Esophagus (tissue), 2 donors: ENCODE results near the gene GADD45A. TPM values are rescaled to one million over a fixed set of nuclear protein-coding genes. Genes with fewer than 3 reads are reported as not detected.
"Not testable (repeated sequence)": the region's sequence is repeated elsewhere in the genome, so short reads cannot be mapped to it uniquely, and the experiment has no call there.

Experiments
- H3K27ac ChIP-seq, 2 donors: one replicate each; pipeline ENCODE4 v1.5.1; 2013; ENCODE audit warnings: low read depth in 2 of 2, mild to moderate bottlenecking in 2 of 2, inconsistent platforms in 1 of 2, low read length in 1 of 2, moderate library complexity in 1 of 2
- H3K27me3 ChIP-seq, 2 donors: one replicate each; pipeline ENCODE4 v1.6.1; 2013; ENCODE audit warnings: low read length in 2 of 2, control low read depth in 1 of 2, mild to moderate bottlenecking in 1 of 2; ENCODE audit not compliant: insufficient read depth in 2 of 2, control insufficient read depth in 1 of 2
- H3K36me3 ChIP-seq, 2 donors: one replicate each; pipeline ENCODE4 v1.6.1; 2013; ENCODE audit warnings: low read length in 1 of 2; ENCODE audit not compliant: control insufficient read depth in 2 of 2, insufficient read depth in 2 of 2
- H3K4me1 ChIP-seq, 2 donors: one replicate each; pipeline ENCODE4 v1.6.1; 2013; ENCODE audit warnings: low read length in 1 of 2; ENCODE audit not compliant: control insufficient read depth in 2 of 2, insufficient read depth in 2 of 2
- H3K4me3 ChIP-seq, 2 donors: one replicate each; pipeline ENCODE4 v1.5.1; 2013; ENCODE audit warnings: low read length in 2 of 2, mild to moderate bottlenecking in 2 of 2, low read depth in 1 of 2, moderate library complexity in 1 of 2
- H3K9me3 ChIP-seq, 2 donors: one replicate each; pipeline ENCODE4 v1.6.1; 2013; ENCODE audit warnings: mild to moderate bottlenecking in 2 of 2, low read depth in 1 of 2, low read length in 1 of 2, moderate library complexity in 1 of 2; ENCODE audit not compliant: control insufficient read depth in 2 of 2, insufficient read depth in 1 of 2
- WGBS, 2 donors: extraction: QIAGEN DNeasy Blood & Tissue Kit; methylation state at CpG; one replicate each; pipeline ENCODE4 v1.1.7; 2013; 5-methylcytosine and 5-hydroxymethylcytosine counted together
- polyA plus RNA-seq, 2 donors: library from polyadenylated mRNA; stranded (reverse); fragments of 200-250 nt; gene quantifications; one replicate each; pipeline ENCODE4 v1.2.3, GENCODE V29; 2013
- donor health status: healthy with polysubstance abuse.
- donor health status: Bipolar disorder and iron deficiency.

Gene GADD45A
- polyA plus RNA-seq, 2 donors, result 32.7 to 56.7 TPM

DNA sequence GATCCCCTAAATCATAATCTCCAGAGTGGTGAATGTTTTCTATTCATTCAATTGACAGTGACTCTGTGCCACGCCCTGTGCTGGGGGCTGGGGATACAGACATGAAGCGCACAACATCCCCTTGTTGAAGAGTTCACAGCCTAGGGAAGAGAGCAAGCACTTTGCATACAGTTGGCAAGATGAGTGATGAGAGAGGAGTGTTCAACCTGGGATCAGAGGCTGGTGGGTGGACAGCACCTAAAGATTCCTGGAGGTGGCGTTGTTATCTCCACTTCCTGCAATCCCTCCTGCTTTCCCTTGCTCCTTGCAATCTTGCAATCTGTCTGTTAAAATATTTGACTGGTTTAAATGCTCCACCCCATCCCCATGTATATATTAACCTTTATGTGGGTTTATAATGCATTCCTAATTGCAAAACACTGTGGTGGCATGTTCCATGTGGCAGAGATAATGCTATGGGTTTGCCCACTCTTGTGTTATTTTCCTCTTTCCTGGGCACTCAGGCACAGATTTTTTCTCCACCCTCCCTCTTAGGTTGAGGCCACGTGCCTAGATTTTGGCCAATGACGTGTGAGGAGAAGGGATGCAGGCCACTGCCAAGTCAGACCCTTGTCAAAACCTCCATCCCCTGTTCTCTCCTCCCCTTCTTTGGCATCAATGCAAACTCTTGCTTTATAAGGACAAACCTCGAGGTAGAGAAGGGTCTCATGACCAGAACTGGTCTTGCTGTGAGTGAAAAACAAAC, 36.2 kb upstream of the GADD45A start:
- H3K4me1 ChIP-seq, result peaks cover 0 to 3% of the 10 kb centered on the region in 2 donors
- WGBS, 2 donors, result 79 to 82% methylated on average over 6 of the region's 6 CpGs
- no peaks in the 10 kb centered on the region for H3K36me3 ChIP-seq
- H3K27me3 ChIP-seq, result no peaks in the 10 kb centered on the region
- H3K4me3 ChIP-seq, result no peak overlapping the region
- H3K27ac ChIP-seq, result no peak overlapping the region
- no peaks in the 10 kb centered on the region for H3K9me3 ChIP-seq

DNA sequence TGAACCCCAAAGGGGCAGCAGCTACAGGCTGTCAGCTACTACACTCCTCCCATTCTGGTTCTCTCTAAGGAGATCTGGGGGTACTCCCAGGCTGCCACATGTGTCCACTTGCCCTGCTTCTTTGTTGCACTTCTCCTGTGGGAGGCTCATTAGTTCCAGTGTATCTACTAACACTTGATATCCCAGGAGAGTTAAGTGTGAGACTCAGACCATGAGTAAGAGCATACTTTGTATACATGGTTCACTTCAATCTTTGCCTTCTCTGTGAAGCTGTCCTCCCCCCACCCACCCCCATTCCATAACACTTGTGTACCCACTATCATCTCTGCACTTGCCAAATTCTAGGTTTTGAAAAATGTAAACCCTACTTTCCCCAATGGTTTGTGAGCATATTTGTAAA, 34.9 kb upstream of the GADD45A start:
- H3K9me3 ChIP-seq, result no peaks in the 10 kb centered on the region
- H3K27ac ChIP-seq, result no peak overlapping the region
- peaks cover 0 to 3% of the 10 kb centered on the region in 2 donors for H3K4me1 ChIP-seq
- no peaks in the 10 kb centered on the region for H3K36me3 ChIP-seq
- H3K4me3 ChIP-seq, result no peak overlapping the region
- H3K27me3 ChIP-seq, result no peaks in the 10 kb centered on the region

DNA sequence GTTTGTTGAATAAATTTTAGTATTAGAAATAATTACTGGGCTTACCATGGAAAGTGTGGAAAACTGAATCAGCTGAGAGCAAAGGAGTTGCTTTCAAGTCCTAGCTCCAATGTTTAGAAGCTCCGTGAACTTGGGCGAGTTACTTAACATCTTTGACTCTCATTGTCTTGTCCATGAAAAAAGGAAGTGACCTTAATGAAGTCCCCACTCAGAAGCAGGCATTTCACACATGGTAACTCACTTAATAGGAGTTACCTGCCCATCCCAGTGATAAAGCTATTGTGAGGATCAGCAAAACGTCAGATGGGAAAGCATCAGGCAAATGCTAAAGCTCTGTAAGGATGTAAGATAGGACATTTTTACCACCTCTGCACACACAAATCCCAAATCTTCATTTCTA, 34.0 kb upstream of the GADD45A start:
- H3K27me3 ChIP-seq, result no peaks in the 10 kb centered on the region
- peaks cover 0 to 3% of the 10 kb centered on the region in 2 donors for H3K4me1 ChIP-seq
- no peaks in the 10 kb centered on the region for H3K9me3 ChIP-seq
- H3K27ac ChIP-seq, result no peak overlapping the region
- 75 to 80% methylated on average over 3 of the region's 3 CpGs for WGBS, 2 donors
- H3K4me3 ChIP-seq, result no peak overlapping the region
- no peaks in the 10 kb centered on the region for H3K36me3 ChIP-seq

DNA sequence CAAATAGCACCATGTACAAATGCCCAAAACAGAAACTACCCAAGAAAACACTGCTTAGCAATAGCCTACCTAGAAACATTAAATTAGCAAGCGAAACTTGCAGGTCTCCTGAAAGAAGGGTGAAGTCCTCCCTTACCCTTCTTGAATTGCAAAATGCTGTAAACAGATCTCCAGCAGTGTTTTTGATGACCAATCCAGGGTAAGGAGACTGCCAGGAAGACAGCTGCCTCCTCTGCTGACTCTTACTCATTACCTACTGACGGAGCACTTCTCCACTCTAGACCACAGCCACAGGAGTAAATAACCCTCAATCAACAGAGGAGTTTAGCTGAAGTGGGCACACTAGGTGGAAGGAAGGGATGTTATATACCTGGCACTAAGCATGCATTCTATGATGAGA, 32.2 kb upstream of the GADD45A start:
- Histone ChIP-seq H3K9me3 (no peaks in the 10 kb centered on the region), H3K27ac (no peak overlapping the region), H3K27me3 (no peaks in the 10 kb centered on the region), H3K36me3 (no peaks in the 10 kb centered on the region), H3K4me1 (no peaks in the 10 kb centered on the region), H3K4me3 (no peak overlapping the region)
- 72 to 76% methylated on average over 2 of the region's 2 CpGs for WGBS, 2 donors

DNA sequence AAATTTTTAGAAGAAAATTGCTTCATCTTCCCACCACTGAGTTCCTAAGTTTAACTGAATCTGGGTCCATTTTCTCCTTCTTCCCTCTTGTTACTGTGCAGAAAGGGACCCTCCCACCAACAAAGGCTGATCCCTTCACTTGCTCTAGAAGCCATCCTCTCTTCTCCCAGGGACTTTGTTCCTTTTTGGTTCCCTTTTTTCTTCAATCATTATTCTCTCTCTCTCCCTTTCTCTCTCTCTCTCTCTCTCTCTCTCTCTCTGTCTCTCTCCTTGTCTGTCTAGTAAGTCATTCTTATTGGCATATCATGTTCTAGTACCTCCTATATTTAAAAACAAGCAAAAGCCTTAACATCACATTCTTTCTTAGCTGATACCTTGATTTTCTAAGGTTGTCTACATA, 31.7 kb upstream of the GADD45A start:
- Histone ChIP-seq H3K4me1 (no peaks in the 10 kb centered on the region), H3K4me3 (no peak overlapping the region), H3K27me3 (no peaks in the 10 kb centered on the region), H3K36me3 (no peaks in the 10 kb centered on the region), H3K9me3 (no peaks in the 10 kb centered on the region), H3K27ac (no peak overlapping the region)

DNA sequence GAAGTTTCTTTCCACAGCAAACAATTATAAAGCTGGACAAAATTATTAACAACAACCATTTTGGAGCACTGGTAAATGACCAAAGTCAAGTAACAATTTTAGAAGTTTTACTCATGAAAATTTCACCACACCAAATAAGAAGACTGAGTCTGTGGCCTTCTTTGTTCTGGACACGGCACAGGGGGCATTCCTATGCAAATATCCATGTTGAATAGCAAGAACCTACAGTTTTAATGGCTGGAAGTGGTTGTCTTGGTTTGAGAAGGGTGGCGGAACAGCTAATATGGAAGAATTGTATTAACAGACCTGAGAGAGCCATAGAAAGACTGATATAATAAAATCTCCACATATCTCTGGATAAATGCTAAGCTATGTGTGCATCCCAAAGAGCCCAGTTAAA, 29.4 kb upstream of the GADD45A start:
- Histone ChIP-seq H3K36me3 (no peaks in the 10 kb centered on the region), H3K9me3 (no peaks in the 10 kb centered on the region), H3K4me3 (no peak overlapping the region), H3K27me3 (no peaks in the 10 kb centered on the region), H3K4me1 (no peaks in the 10 kb centered on the region), H3K27ac (no peak overlapping the region)
- whole genome bisulfite sequencing, 2 donors, result 95 to 96% methylated on average over 2 of the region's 2 CpGs

DNA sequence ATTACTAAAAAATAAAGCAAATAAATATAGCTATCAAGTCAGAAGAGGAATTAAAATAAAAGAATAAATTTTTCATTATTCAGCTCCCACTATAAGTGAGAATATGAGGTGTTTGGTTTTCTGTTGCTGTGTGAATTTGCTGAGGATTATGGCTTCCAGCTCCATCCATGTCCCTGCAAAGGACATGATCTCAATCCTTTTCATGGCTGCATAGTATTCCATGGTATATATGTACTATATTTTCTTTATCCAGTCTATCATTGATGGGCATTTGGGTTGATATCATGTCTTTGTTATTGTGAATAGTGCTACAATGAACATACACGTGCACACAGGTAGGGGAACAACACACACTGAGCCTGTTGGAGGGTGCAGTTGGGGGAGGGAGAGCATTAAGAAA, 27.8 kb upstream of the GADD45A start:
- not testable (repeated sequence) for H3K4me3 ChIP-seq, H3K27me3 ChIP-seq, H3K9me3 ChIP-seq, H3K27ac ChIP-seq, H3K4me1 ChIP-seq, H3K36me3 ChIP-seq
- 86 to 93% methylated on average over 1 of the region's 1 CpG for WGBS, 2 donors

DNA sequence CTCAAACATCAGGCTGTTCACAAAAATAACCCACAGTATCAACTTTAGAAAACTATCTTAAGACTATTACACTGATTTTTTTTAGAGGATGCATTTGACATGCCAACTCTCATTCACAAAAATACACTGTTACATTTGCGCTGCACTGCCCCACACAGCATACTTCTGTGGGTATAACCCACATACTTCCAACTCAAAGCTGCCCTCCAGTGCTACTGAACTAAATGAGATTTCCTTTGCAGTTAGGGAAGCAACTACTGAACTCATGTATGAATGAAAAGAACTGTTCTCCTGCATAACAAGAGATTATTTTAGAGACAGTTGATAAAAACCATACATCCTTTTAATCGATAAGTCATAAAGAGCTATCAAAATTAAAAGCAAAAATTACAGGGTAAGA, 25.8 kb upstream of the GADD45A start:
- Histone ChIP-seq H3K4me3 (no peak overlapping the region), H3K4me1 (no peaks in the 10 kb centered on the region), H3K9me3 (no peaks in the 10 kb centered on the region), H3K27me3 (no peaks in the 10 kb centered on the region), H3K36me3 (no peaks in the 10 kb centered on the region), H3K27ac (no peak overlapping the region)
- WGBS, 2 donors, result 82 to 89% methylated on average over 2 of the region's 2 CpGs

DNA sequence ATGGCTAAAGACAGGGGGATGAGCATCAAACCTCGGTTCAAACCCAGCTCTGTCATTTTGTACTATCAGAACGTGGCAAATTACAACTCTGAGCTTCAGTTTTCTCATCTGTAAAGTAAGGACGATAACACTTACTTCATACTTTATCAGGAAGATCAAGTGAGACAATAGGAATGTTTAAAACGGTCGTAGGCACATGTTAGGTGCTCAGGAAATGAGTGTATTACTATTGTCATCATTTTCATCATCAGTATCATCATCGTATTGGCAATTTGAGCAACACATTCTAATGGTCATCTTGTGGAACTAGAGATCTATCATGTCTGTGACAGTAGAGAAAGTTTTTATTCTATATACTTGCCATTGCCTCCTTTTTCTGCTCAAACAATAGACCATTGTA, 22.1 kb upstream of the GADD45A start:
- no peak overlapping the region for H3K27ac ChIP-seq
- 74 to 89% methylated on average over 6 of the region's 6 CpGs for WGBS, 2 donors
- H3K27me3 ChIP-seq, result no peaks in the 10 kb centered on the region
- H3K4me3 ChIP-seq, result no peak overlapping the region
- H3K4me1 ChIP-seq, result no peaks in the 10 kb centered on the region
- no peaks in the 10 kb centered on the region for H3K9me3 ChIP-seq
- H3K36me3 ChIP-seq, result no peaks in the 10 kb centered on the region

DNA sequence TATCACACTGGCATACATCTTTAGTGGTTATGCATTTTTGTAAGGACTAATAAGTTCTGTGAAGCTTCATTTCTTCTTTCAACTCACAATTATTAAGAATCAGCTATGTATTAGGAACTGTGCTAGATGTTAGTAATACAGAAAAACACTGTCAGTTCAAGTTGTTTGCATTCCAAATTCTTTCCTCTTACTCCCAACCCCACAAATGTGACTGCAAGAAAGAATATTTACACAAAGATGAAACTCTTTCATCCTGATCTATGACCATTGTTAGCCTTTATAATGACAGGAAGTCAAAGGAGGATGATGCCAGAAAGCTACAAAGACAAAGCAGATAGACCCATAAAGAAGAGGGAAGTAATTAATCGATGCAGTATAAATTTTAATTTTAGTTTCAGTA, 21.0 kb upstream of the GADD45A start:
- no peak overlapping the region for H3K4me3 ChIP-seq
- H3K27me3 ChIP-seq, result no peaks in the 10 kb centered on the region
- H3K36me3 ChIP-seq, result no peaks in the 10 kb centered on the region
- 24 to 65% methylated on average over 1 of the region's 1 CpG for WGBS, 2 donors
- H3K27ac ChIP-seq, result no peak overlapping the region
- no peaks in the 10 kb centered on the region for H3K4me1 ChIP-seq
- H3K9me3 ChIP-seq, result no peaks in the 10 kb centered on the region
